Measurements from ENCODE around the gene PHC2. TPM values are rescaled to one million over a fixed set of nuclear protein-coding genes. Genes with fewer than 3 reads are reported as not detected.

The PHC2 gene
- total RNA-seq, 1 experiment from 2014 or later: 137 TPM

DNA sequence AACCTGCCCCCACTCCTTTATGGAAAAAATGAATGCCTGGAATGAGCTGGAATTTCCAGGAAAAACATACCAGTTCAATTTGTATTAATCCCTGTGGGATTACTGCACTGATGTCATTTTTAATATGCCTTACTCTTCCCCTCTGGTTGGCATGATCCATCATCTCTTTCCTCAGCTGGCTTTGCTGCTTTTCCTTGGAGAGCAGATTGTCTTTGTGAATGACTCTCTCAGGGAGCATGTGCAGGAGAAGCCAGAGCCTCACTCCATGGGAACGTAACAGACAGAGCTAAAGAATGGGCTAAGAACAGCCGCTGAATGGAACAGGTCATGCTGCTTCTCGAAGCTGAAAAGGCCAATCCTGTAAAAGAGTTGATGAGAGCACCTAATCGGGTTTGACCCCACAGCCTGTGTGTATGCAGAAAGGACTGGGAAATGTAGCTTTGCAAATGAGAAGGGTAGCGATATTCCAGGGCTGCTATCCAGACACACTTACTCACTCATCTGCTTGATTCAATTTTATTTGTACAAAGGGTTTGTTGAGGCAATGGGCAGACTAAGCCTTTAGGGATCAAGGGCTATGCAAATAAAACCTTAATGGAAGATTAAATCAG lies 20.7 kb downstream of the PHC2 start:
- Mint-ChIP-seq H3K27ac (ENCODE audit: low read depth, unreplicated experiment) (no peak overlapping the region), H3K9me3 (ENCODE audit: unreplicated experiment) (peaks cover 9% of the 10 kb centered on the region), H3K27me3 (ENCODE audit: insufficient read depth, unreplicated experiment) (no peaks in the 10 kb centered on the region), H3K4me3 (ENCODE audit: unreplicated experiment) (no peak overlapping the region), H3K4me1 (ENCODE audit: insufficient read depth, unreplicated experiment) (no peaks in the 10 kb centered on the region), H3K36me3 (ENCODE audit: insufficient read depth, unreplicated experiment) (peaks cover 6% of the 10 kb centered on the region)
- no peak for TF ChIP-seq CTCF (IDR thresholded peaks at IDR 0.05; ENCODE audit: unreplicated experiment)
- intact Hi-C loops (cut with micrococcal nuclease): no loop called here
- CTCF ChIA-PET: interaction anchor here (0.7 kb wide), 1 partner anchor 50 kb away, joined by 3 read pairs; no protein-coding TSS in a partner anchor
- no TSS peak for BruUV-seq (replicated peaks)
- POLR2A ChIA-PET: interaction anchor here (0.7 kb wide), 1 partner anchor 296 kb away, joined by 3 read pairs; no protein-coding TSS in a partner anchor
- DNase-seq (ENCODE audit: unreplicated experiment): no peak

DNA sequence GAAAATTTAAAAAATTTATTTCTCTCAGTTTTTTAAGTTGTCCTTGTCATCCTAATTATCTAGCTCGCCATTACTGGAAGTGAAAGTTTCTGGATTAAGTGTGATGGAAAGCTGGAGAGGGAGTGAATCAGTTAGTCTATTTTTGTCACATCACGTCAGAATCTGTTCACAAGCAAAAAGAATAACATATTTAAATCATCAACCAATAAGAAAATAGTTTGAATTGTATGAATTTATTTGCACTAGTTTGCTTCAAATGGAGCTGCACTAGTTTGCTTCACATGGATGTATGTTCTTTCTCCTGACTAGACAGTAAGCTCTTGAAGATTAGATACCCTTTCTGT lies 22.8 kb downstream of the PHC2 start:
- no peak overlapping the region for H3K4me3 Mint-ChIP-seq (ENCODE audit: unreplicated experiment)
- H3K4me1 Mint-ChIP-seq (ENCODE audit: insufficient read depth, unreplicated experiment): no peaks in the 10 kb centered on the region
- POLR2A ChIA-PET: interaction anchor here (1.2 kb wide), 1 partner anchor 21 kb away, joined by 3 read pairs; no protein-coding TSS in a partner anchor
- TF ChIP-seq CTCF (IDR thresholded peaks at IDR 0.05; ENCODE audit: unreplicated experiment): no peak
- BruUV-seq (replicated peaks): no TSS peak
- CTCF ChIA-PET: interaction anchor here (1.3 to 1.4 kb wide), 3 partner anchors 14 to 112 kb away, joined by 3 to 6 read pairs (median 3); no protein-coding TSS in a partner anchor
- H3K36me3 Mint-ChIP-seq (ENCODE audit: insufficient read depth, unreplicated experiment): peaks cover 6% of the 10 kb centered on the region
- no peaks in the 10 kb centered on the region for H3K27me3 Mint-ChIP-seq (ENCODE audit: insufficient read depth, unreplicated experiment)
- no peak for DNase-seq (ENCODE audit: unreplicated experiment)
- H3K27ac Mint-ChIP-seq (ENCODE audit: low read depth, unreplicated experiment): no peak overlapping the region
- peaks cover 9% of the 10 kb centered on the region for H3K9me3 Mint-ChIP-seq (ENCODE audit: unreplicated experiment)
- intact Hi-C loops (cut with micrococcal nuclease): no loop called here

DNA sequence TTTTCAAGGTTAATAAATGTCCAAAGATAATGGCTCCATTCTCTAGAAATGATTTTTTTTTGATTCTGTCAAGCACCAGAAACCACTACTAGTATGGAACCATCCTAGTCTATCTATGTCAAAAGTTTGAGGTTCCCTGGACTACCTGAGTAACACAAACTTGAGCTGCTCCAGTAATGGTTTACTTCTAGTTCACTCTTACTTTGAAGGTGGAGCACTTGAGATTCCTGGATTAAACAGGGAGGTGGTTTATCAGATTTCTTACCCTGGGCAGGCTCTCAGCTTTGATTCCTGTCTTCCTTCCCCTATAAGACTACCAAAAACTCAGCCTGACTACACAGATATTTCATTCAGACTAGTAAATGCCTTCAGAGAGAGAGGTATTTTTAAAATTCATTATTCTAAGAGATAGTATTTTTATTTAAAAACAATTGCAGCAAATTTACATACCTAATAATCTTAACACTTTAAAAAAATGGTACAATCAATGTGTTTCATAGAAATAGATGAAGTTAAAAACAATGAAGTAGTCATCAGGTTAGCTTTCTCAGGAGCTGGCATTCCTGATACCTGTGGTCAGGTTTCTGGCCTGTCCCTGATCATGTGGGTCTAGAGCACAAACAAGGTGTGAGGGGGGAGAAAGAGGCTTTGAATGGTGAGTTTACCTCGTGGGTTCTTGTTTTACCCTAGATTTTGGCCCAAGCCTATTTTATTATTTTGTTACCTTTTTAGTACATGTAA lies 23.4 kb downstream of the PHC2 start:
- Mint-ChIP-seq H3K36me3 (ENCODE audit: insufficient read depth, unreplicated experiment) (peaks cover 6% of the 10 kb centered on the region), H3K27ac (ENCODE audit: low read depth, unreplicated experiment) (no peak overlapping the region), H3K4me3 (ENCODE audit: unreplicated experiment) (no peak overlapping the region), H3K27me3 (ENCODE audit: insufficient read depth, unreplicated experiment) (no peaks in the 10 kb centered on the region), H3K4me1 (ENCODE audit: insufficient read depth, unreplicated experiment) (no peaks in the 10 kb centered on the region), H3K9me3 (ENCODE audit: unreplicated experiment) (peaks cover 9% of the 10 kb centered on the region)
- BruUV-seq (replicated peaks): no TSS peak
- no peak for TF ChIP-seq CTCF (IDR thresholded peaks at IDR 0.05; ENCODE audit: unreplicated experiment)
- DNase-seq (ENCODE audit: unreplicated experiment): no peak
- intact Hi-C loops (cut with micrococcal nuclease): no loop called here
- CTCF ChIA-PET: interaction anchor here (1.3 to 1.4 kb wide), 3 partner anchors 14 to 112 kb away, joined by 3 to 6 read pairs (median 3); no protein-coding TSS in a partner anchor
- POLR2A ChIA-PET: interaction anchor here (1.2 kb wide), 1 partner anchor 21 kb away, joined by 3 read pairs; no protein-coding TSS in a partner anchor

GRCh38 chr1:33402206-33402605 lies 28.7 kb downstream of the PHC2 start:
- Mint-ChIP-seq H3K4me3 (ENCODE audit: unreplicated experiment) (no peak overlapping the region), H3K4me1 (ENCODE audit: insufficient read depth, unreplicated experiment) (no peaks in the 10 kb centered on the region), H3K36me3 (ENCODE audit: insufficient read depth, unreplicated experiment) (no peaks in the 10 kb centered on the region), H3K27ac (ENCODE audit: low read depth, unreplicated experiment) (no peak overlapping the region), H3K27me3 (ENCODE audit: insufficient read depth, unreplicated experiment) (no peaks in the 10 kb centered on the region), H3K9me3 (ENCODE audit: unreplicated experiment) (peaks cover 9% of the 10 kb centered on the region)
- ChIA-PET POLR2A (no interaction called here), CTCF (no interaction called here)
- intact Hi-C loops (cut with micrococcal nuclease): no loop called here
- BruUV-seq (replicated peaks): no TSS peak
- DNase-seq (ENCODE audit: unreplicated experiment): no peak
- TF ChIP-seq CTCF (IDR thresholded peaks at IDR 0.05; ENCODE audit: unreplicated experiment): no peak
